Fibroblast of mammary gland (primary cell): Measurements from ENCODE around the gene TPO.
"Not testable (repeated sequence)": the region's sequence is repeated elsewhere in the genome, so short reads cannot be mapped to it uniquely, and the experiment has no call there.

ENCODE experiments used
- DNase-seq: peaks from one replicate; pipeline ENCODE4 v3.0.0-alpha.2; 2010; ENCODE audit warnings: low read depth
- H3K4me3 ChIP-seq: 2 replicates; pipeline ENCODE4 v1.5.1; 2011; ENCODE audit warnings: low read depth, mild to moderate bottlenecking, low read length, moderate library complexity; ENCODE audit not compliant: control insufficient read depth
- CTCF ChIP-seq: conservative IDR thresholded peaks from 2 replicates; pipeline ENCODE4 v1.5.1; 2011; ENCODE audit warnings: low read depth, low read length, inconsistent platforms; ENCODE audit not compliant: control insufficient read depth, insufficient read depth

Gene TPO

GRCh38 chr2:1512321-1513289, 99.3 kb downstream of the TPO start:
- H3K4me3 ChIP-seq, result no peak overlapping the region
- no peak for DNase-seq
- no peak for TF ChIP-seq CTCF

GRCh38 chr2:1514391-1515072, 101.3 kb downstream of the TPO start:
- no peak for TF ChIP-seq CTCF
- no peak for DNase-seq
- no peak overlapping the region for H3K4me3 ChIP-seq

GRCh38 chr2:1515073-1515430, 101.8 kb downstream of the TPO start:
- DNase-seq, result no peak
- H3K4me3 ChIP-seq, result no peak overlapping the region
- TF ChIP-seq CTCF, result no peak

GRCh38 chr2:1515986-1516797, 102.9 kb downstream of the TPO start:
- no peak for TF ChIP-seq CTCF
- H3K4me3 ChIP-seq, result no peak overlapping the region
- DNase-seq, result no peak

GRCh38 chr2:1516798-1517060, 103.5 kb downstream of the TPO start:
- no peak for DNase-seq
- H3K4me3 ChIP-seq, result no peak overlapping the region
- no peak for TF ChIP-seq CTCF

- DNase-seq, H3K4me3 ChIP-seq: not testable (repeated sequence)
Measured at GRCh38 chr2:1517291-1517690, 104.0 kb downstream of the TPO start.

- H3K4me3 ChIP-seq, result no peak overlapping the region
- TF ChIP-seq CTCF, result no peak
- no peak for DNase-seq
Measured at GRCh38 chr2:1517786-1518185, 104.5 kb downstream of the TPO start.
